Measurements from ENCODE around the gene BEX4.

The BEX4 gene

DNA sequence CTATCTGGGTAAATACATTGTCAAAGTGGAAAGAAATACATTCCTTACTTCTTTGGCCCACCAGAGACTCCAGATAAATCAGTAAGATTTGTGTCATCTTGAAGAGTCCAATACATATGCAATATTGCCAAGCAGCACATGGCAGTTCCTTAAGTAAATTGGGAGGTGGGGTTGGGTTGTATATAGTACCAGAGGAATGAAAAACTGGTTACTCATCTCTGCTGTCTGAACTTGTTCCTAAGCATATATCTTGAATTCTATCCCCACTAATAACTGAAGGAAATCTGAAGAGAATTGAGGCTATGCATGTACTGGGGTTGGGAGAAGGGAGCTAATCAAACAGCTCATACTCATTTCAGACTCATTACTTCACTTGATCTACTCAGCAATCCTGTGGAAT lies 25.2 kb downstream of the BEX4 start:
- no peak for DNase-seq

DNA sequence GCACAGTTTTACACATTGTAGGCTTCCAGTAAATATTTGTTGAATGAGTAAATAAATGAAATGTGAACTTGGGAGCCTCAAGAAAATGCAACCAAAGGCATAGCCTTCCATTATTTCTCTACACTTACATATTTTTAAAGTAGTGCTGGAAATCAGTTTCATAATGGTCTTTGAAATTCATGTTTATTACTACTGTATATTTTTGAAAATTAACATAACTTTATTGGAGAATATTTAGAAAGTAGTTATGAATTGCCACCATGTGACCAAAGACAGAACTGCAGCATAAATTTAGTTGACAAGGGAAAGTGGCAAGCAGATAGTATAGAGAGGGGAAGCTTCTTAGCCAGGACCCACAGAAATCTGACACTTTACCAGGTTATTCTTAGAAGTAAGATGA lies 33.6 kb downstream of the BEX4 start:
- DNase-seq, result no peak

GRCh38 chrX:103249805-103250204 lies 34.9 kb downstream of the BEX4 start:
- DNase-seq, result no peak

DNA sequence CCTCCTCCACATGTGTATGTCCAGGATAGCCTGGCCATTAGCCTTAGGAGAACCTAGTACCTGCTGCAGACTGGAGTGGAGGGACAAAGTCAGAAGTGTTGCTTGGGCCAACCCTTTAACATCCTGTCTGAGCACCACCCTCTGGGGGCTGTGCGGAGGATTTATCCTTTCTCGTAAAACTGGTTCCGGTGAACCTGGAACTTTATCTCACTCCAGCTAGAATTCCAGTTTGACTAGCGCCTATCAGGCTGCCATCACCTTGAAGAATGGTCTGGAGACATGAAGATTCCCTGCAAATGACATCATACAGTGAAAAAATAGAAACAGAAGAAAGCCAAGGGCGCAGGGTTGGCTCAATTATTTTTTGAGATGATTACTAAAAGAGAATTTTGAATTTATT lies 36.1 kb downstream of the BEX4 start:
- DNase-seq, result no peak

DNA sequence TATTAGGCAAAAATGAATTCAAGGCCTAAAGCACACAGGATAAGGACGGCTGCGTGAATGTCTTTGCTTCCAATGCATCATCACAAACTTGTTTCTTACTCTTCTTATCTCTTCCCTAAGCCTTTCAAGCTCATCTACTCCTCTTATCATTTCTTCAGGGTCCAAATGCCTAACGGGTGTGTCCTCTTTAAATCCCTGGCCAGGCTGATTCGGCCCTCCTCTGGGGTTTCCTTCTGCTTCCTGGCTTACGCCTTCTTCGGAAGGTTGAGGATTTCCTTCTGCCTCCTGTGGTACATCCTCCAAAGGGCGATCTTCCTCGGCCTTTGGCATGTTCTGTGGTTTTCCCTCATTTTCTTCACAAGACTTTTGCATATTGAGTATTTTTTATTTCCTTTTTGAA lies 38.7 kb downstream of the BEX4 start:
- DNase-seq, result no peak

DNA sequence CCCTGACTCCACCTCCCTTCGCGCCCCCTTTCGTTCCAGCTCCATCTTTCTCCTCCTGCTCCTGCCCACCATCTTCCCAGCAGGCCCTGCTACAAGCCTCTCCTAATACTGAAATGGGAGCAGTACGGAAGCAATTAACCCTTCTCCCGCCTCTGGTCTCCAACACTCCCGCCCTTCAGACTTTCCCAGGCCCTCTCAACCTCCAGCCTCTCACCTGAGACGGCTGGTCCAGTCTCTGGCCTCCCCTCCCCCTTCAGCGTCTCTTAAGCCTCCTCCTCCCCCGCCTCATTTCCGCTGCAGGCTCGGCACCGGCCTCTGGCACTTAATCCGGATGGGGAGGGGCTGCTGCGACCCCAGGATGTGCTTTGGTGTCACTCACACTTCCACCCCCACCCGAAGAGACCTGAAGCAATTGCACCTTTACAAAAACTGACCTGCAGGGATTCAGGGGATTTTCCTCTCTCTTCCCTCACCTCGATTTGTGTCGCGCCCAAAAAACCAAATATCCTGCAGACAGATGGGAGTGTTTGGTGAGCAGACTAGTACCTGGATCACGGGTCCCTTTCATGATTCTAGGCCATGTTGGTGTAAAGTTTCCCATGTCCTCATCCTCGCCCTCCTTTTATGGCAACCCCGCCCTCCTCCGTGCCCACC lies 39.4 kb downstream of the BEX4 start:
- DNase-seq, result peak; percentile 28

- peak; percentile 64 for DNase-seq
Measured at GRCh38 chrX:103254921-103255493, 40.1 kb downstream of the BEX4 start, which contains the start of gene TCEAL8. TSS of gene TCEAL8 (minus strand) at chrX:103255155. CDS start at chrX:103253979, 1,176 bp downstream.

GRCh38 chrX:103256651-103257050 lies 41.7 kb downstream of the BEX4 start:
- no peak for DNase-seq

DNA sequence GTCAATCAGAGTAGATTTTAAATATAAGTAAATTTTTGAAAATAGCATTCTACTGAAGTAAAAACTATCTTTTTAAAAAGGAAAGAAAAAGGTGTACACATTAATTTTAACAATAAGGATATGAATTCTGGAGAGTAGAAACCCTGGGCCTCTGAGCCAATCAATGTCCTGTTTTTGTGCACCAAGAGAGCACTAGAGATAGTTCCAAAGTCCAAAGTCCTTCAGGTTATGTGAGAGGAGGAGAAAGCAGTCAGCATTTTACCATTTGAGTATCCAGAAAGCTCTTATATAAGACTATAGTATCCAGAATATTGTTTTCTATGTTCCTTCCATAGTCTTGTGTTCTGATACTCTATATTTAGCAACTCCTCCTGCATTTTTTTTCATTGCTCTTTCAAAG lies 43.4 kb downstream of the BEX4 start:
- DNase-seq, result no peak

Data from activated naive CD4-positive, alpha-beta T cell treated with Interleukin-2 at 50 U/mL for 16 hours (primary cell).